Lower leg skin (tissue), 3 donors: Measurements from ENCODE around the gene SPATC1L.

Experiments used
- CTCF ChIP-seq, 3 donors: fragments of 450-650 bp; IDR thresholded peaks; one replicate each; pipeline ENCODE4 v1.5.1; 2016; ENCODE audit warnings: antibody characterized with exemption in 3 of 3, mild to moderate bottlenecking in 3 of 3, moderate library complexity in 2 of 3
- POLR2A ChIP-seq, 2 donors: fragments of 450-650 bp; IDR thresholded peaks; one replicate each; pipeline ENCODE4 v1.6.1; 2016 to 2017; ENCODE audit warnings: antibody characterized with exemption in 2 of 2, mild to moderate bottlenecking in 1 of 2, moderate library complexity in 1 of 2

- TF ChIP-seq CTCF (IDR thresholded peaks at IDR 0.05) (no peak), POLR2A (IDR thresholded peaks at IDR 0.05) (no peak)
Observed at GRCh38 chr21:46135782-46136395, 48.4 kb downstream of the SPATC1L start.
